ENCODE measurements around the gene ASIC5.

DNA sequence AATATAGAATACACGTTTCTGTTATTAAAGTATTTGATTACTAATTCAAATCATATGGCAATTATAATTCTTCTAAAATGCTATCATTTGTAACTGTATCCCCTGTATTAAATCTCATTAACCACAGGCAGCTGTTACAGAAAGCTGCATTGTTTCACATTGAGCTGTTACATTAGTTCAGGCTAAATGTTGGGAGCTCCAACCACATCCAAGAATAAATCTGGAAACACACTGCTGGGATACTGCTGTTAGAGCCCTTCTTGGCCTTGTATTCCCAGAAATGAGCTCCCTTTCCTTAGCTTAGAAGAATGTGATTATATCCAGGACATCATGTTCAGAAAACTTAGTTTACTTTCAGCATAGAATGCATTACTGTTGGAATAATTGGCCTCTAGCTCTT is 59.1 kb downstream of the ASIC5 start:
- TF ChIP-seq, protein P1, sequence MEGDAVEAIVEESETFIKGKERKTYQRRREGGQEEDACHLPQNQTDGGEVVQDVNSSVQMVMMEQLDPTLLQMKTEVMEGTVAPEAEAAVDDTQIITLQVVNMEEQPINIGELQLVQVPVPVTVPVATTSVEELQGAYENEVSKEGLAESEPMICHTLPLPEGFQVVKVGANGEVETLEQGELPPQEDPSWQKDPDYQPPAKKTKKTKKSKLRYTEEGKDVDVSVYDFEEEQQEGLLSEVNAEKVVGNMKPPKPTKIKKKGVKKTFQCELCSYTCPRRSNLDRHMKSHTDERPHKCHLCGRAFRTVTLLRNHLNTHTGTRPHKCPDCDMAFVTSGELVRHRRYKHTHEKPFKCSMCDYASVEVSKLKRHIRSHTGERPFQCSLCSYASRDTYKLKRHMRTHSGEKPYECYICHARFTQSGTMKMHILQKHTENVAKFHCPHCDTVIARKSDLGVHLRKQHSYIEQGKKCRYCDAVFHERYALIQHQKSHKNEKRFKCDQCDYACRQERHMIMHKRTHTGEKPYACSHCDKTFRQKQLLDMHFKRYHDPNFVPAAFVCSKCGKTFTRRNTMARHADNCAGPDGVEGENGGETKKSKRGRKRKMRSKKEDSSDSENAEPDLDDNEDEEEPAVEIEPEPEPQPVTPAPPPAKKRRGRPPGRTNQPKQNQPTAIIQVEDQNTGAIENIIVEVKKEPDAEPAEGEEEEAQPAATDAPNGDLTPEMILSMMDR (IDR thresholded peaks at IDR 0.05) = no peak
- TF ChIP-seq ZFX (IDR thresholded peaks at IDR 0.05; ENCODE audit: borderline replicate concordance) = no peak
